ENCODE measurements around the gene MATN1.

- TF ChIP-seq, protein P1, sequence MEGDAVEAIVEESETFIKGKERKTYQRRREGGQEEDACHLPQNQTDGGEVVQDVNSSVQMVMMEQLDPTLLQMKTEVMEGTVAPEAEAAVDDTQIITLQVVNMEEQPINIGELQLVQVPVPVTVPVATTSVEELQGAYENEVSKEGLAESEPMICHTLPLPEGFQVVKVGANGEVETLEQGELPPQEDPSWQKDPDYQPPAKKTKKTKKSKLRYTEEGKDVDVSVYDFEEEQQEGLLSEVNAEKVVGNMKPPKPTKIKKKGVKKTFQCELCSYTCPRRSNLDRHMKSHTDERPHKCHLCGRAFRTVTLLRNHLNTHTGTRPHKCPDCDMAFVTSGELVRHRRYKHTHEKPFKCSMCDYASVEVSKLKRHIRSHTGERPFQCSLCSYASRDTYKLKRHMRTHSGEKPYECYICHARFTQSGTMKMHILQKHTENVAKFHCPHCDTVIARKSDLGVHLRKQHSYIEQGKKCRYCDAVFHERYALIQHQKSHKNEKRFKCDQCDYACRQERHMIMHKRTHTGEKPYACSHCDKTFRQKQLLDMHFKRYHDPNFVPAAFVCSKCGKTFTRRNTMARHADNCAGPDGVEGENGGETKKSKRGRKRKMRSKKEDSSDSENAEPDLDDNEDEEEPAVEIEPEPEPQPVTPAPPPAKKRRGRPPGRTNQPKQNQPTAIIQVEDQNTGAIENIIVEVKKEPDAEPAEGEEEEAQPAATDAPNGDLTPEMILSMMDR (IDR thresholded peaks at IDR 0.05), result no peak
- no peak for TF ChIP-seq ZFX (IDR thresholded peaks at IDR 0.05; ENCODE audit: borderline replicate concordance)
These were observed 16.9 kb downstream of the MATN1 start for GRCh38 chr1:30706528-30706927.

Data from 22Rv1 (cell line).